ENCODE results near the gene ZNF816. TPM values are rescaled to one million over a fixed set of nuclear protein-coding genes. Genes with fewer than 3 reads are reported as not detected.

The ZNF816 gene
- total RNA-seq, 2 donors from 2014 or later = 10.8 to 21.4 TPM

DNA sequence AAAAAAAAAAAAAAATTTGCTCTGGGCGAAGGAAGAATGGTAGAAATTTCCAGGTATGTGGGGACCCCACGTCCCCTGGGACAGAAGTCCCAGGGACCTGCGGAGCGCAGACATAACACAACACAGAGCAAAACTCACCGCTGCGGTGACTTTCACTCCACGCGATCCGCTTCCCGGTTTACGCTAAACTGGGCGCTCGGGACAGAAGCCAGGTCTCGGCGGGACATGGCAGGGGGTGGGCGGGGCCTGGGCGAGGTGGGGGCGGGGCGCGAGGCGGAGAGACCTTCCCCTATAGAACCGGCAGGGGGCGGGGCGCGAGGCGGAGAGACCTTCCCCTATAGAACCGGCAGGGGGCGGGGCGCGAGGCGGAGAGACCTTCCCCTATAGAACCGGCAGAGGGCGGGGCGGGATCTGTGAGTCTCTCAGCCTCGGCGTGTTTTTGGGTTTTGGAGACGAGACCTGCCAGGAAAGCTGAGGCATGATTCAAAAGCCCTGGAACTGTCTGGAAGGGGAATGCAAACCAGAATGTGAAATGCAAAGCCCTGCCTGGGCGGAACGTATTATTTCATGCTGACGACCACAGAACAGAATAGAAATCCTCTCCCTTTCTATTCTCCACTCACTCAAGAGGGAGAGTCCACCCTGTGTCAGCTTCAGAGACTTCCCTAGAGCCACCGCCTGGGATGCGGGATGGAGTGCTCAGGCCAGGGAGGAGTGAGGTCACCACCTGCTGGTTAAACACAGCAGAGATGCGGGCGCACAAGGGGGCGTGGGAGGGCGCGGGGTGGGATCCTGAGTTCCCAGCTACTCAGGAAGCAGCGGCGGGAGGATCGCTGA, 30.9 kb upstream of the ZNF816 start:
- peak; percentile 91 for DNase-seq
- H3K9me3 ChIP-seq = no peaks in the 10 kb centered on the region
- H3K9ac ChIP-seq (ENCODE audit: low read depth in 2 of 2, low read length in 2 of 2) = peak overlapping the region; percentile 55 to 63
- H3K4me3 ChIP-seq = peak overlapping the region; percentile 51
- intact Hi-C loops (cut with DNase I) = no loop called here
- H3K4me1 ChIP-seq = no peaks in the 10 kb centered on the region
- no peaks in the 10 kb centered on the region for H3K36me3 ChIP-seq
- peak; percentile 68 for TF ChIP-seq CTCF (IDR thresholded peaks at IDR 0.05)
- H3K27ac ChIP-seq = peak overlapping the region; percentile 49
- H3K27me3 ChIP-seq = no peaks in the 10 kb centered on the region

GRCh38 chr19:52992109-52993004, 29.7 kb upstream of the ZNF816 start:
- Histone ChIP-seq H3K36me3 (no peaks in the 10 kb centered on the region), H3K4me3 (peak overlapping the region; percentile 51), H3K27ac (peak overlapping the region; percentile 49), H3K27me3 (no peaks in the 10 kb centered on the region), H3K9me3 (no peaks in the 10 kb centered on the region), H3K4me1 (no peaks in the 10 kb centered on the region), H3K9ac (ENCODE audit: low read depth in 2 of 2, low read length in 2 of 2) (peak overlapping the region; percentile 55 to 63)
- intact Hi-C loops (cut with DNase I) = no loop called here
- peak; percentile 32 for DNase-seq
- no peak for TF ChIP-seq CTCF (IDR thresholded peaks at IDR 0.05)

DNA sequence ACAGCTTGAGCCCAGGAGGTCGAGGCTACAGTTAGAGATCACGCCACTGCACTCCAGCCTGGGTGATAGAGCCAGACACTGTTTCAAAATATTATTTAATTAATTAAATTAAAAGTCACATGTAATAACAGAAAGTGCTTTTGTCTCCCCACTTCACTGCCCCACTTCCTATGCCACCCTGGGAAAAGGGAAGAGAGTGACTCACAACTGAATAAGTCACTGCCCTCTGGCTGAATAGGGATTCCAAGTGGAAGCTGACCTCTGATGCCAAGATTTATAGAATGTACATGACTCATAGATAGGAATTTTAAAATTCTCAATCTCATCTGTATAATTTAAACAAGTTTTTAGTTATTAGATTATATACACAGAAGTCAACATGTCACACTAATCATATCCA, 28.8 kb upstream of the ZNF816 start:
- H3K27ac ChIP-seq = no peak overlapping the region

GRCh38 chr19:52990759-52991418, 28.2 kb upstream of the ZNF816 start:
- H3K9ac ChIP-seq (ENCODE audit: low read depth in 2 of 2, low read length in 2 of 2) = no peak overlapping the region
- intact Hi-C loops (cut with DNase I) = no loop called here

More for the DNA sequence above, 28.8 kb upstream of the ZNF816 start:
- Histone ChIP-seq H3K9me3 (no peaks in the 10 kb centered on the region), H3K4me3 (no peak overlapping the region), H3K9ac (ENCODE audit: low read depth in 2 of 2, low read length in 2 of 2) (no peak overlapping the region), H3K27me3 (no peaks in the 10 kb centered on the region), H3K36me3 (no peaks in the 10 kb centered on the region), H3K4me1 (no peaks in the 10 kb centered on the region)
- no peak for TF ChIP-seq CTCF (IDR thresholded peaks at IDR 0.05)
- no peak for DNase-seq
- intact Hi-C loops (cut with DNase I) = no loop called here

More at GRCh38 chr19:52990759-52991418, 28.2 kb upstream of the ZNF816 start:
- Histone ChIP-seq H3K4me3 (no peak overlapping the region), H3K9me3 (no peaks in the 10 kb centered on the region), H3K4me1 (no peaks in the 10 kb centered on the region), H3K36me3 (no peaks in the 10 kb centered on the region), H3K27me3 (no peaks in the 10 kb centered on the region), H3K27ac (no peak overlapping the region)
- DNase-seq = no peak
- no peak for TF ChIP-seq CTCF (IDR thresholded peaks at IDR 0.05)
